GM10847 (cell line): Measurements from ENCODE around the gene PDE4B.

Experiments used
- POLR2A ChIP-seq: IDR thresholded peaks from 2 replicates; pipeline ENCODE4 v1.6.1; 2011; ENCODE audit not compliant: insufficient read length; ENCODE audit errors: extremely low read depth

The PDE4B gene

GRCh38 chr1:66207484-66207883, 414.8 kb downstream of the PDE4B start:
- TF ChIP-seq POLR2A, result no peak

- no peak for TF ChIP-seq POLR2A
Measured at GRCh38 chr1:66208632-66209031, 415.9 kb downstream of the PDE4B start.

- TF ChIP-seq POLR2A, result no peak
Measured at GRCh38 chr1:66210635-66211244, 418.0 kb downstream of the PDE4B start.

DNA sequence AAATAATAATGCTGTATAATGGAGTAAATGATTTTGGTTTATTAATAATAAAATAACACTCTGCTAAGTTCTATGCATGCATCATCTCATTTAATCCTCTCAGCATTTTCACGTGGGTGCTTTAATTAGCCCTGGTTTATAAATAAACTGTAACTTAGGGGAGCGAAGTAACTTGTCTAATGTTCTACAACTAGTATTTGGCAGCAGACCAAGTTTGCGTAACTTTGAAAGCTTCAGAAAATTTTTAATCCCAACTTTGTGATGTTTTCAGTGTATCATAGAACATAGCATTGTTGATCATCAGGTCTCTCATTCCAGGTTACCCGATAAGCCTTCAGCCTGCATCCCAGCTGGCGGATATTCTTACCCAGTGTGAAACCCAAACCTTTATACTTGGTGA, 418.8 kb downstream of the PDE4B start:
- TF ChIP-seq POLR2A, result no peak

DNA sequence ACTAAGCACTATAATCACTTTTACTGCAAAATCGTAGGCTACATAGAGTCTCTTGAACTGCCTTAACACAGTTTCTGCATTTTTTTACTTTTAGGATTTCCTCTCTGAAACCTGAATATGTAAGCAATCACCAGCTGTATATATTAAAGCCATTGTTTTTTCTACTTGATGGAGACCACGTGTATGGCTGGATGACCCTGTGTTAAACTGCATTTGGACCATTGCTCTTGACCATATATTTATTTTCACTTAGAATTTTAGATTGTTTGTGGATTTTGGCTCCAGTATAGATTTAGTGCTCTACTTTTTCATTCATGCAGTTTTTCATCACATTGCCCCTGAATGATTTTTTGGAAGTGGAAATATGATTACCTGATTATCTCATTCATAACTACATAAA, 420.8 kb downstream of the PDE4B start:
- no peak for TF ChIP-seq POLR2A

- no peak for TF ChIP-seq POLR2A
Measured at GRCh38 chr1:66214901-66215300, 422.2 kb downstream of the PDE4B start.

GRCh38 chr1:66217021-66217420, 424.3 kb downstream of the PDE4B start:
- TF ChIP-seq POLR2A, result no peak

GRCh38 chr1:66217561-66217960, 424.9 kb downstream of the PDE4B start:
- TF ChIP-seq POLR2A, result no peak

GRCh38 chr1:66220477-66220876, 427.8 kb downstream of the PDE4B start:
- TF ChIP-seq POLR2A, result no peak

DNA sequence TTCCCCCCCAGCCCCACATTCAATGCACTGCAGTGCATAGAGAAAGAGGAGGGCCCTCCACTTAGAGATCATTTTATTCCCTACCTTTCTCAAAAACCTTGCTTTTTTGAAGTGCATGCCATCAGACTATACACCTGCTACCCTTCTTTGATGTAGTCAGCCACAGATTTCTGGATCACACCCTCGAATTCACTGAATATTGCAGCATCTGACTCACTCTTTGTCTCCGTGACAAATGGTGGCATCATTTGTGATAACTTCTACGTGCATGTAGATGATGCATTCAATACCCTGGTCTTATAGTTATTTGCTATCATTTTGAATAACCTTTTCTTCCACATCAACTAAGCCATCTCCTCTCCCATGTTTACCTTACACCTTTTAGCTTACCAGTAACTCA, 431.0 kb downstream of the PDE4B start:
- no peak for TF ChIP-seq POLR2A

DNA sequence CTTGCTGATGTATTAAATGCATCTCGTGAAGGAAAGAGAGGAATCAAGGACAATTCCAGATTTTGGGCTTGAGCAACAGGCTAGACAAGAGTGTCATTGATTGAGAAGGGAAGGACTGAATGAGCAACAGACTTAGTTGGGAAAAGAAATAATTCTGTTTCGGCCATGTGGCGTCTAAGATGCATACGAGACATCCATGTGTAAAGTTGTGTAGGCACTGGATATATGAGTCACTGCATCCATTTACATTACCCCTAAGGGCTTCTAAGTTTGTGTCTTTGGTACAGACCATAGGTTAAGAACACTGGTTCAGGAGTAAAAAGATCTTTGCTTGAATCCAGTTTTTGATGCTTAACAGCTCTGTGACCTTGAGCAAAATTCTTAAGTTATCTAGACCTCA, 434.3 kb downstream of the PDE4B start:
- no peak for TF ChIP-seq POLR2A

GRCh38 chr1:66227966-66228365, 435.3 kb downstream of the PDE4B start:
- no peak for TF ChIP-seq POLR2A

DNA sequence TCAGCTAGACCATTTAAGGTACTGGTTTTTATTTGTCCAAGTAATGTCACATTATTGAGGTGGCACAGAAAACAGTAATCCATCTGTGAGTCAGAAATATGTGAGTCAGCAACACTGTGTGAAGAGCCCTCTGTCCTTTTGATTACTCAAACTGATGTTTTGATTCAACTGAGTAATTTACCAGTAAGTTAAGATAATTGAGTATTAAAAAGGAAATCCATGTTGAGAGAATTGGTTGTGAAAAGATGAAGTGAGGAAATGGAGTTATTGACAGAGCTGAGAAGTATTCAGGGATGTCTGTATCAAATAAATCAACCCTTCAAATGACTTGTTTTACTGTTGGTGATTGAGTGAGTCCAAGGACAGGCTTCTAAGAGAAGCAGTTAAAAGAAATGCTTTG, 438.5 kb downstream of the PDE4B start:
- TF ChIP-seq POLR2A, result no peak

DNA sequence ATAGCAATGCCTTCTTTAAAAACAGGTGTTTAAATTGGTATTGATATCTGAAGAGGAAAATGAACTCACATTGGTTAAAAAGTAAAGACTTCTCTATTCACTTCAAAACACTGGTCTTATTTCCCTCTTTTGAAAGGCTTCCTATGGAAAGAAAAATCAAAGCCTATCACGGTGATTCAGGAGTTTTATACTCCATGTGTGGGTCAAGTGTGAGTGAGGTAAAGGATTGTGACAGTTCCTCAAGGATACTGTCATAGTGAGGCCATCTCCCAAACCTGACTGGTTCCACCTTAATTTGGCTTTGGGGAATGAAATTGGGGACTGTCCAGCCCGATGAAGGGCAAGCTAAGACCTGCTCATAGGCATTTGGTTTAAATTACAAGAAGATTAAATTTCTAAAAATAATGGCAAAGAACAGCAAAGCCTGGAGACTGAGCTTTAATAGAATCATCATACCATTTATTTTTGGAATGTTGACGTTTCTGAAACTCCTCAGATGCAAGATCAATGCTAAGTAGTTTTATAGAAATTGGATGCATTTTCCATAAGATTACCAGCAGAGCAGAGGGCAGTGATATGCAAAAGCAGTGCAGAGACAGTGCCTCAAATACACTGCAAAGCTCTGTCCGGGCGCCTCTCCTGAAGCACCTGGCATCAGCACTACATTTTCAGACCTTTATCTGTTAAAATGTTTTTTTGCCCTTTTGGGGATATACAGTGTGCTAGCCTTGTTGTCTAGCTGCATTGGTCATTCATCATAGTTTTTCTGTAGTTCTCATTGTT, 439.2 kb downstream of the PDE4B start:
- no peak for TF ChIP-seq POLR2A

DNA sequence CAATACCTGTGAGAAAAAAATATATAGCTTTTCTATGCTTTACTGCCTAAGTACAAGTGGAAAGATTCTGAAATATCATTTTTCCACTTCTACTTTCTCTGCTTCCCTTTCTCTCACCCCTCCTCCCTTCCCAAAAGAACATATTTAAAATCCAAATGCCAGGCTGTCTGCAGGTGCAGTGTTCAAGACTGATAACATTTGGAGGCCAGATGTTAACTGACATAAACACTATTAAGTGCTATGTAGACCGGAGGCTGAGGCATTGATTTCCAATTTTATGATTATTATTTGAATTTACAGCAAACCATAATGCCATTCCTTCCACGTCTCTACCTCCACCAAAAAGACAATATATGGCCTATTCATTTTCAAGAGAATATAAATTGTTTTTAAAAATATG, 444.3 kb downstream of the PDE4B start:
- TF ChIP-seq POLR2A, result no peak

DNA sequence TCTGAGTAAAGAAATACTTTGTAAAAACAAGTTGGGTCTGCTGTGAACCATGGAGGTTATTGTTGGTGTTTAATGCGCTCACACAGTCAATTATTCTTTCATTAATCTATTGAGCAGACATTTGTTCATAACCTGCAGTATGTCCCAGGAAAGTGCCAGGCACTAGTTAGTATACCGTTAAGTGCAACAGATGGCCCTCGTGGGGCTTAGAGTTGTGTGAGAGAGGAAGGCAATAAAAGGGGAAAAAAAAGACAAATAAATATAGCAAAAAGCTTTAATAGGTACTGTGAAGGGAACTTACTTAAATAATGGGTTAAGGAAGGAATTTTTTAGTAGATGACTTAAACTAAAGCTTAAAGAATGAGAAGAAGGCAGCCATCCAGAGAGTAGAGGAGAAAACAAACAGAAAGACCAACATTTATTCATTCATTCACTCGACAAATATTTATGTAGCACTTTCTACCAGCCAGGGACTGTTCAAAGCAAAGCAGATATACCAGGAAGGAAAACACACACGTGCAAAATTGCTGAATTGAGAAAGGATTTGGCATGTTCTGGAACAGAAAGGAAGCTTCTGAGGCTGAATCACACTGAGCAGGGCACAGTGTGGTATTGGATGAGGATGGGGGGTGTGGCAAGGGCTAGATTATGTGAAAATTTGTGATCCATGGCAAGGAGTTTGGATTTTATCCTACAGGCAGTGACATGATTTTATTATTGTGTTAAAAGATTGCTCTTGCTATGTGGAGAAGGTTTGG, 445.2 kb downstream of the PDE4B start:
- TF ChIP-seq POLR2A, result no peak
